Peyer's patch (tissue), 4 donors: ENCODE data around the gene MACROD2.

Experiments
- POLR2A ChIP-seq, 2 donors: fragments of 450-650 bp; IDR thresholded peaks; one replicate each; pipeline ENCODE4 v1.5.1; 2017; ENCODE audit warnings: antibody characterized with exemption in 2 of 2, mild to moderate bottlenecking in 2 of 2, moderate library complexity in 2 of 2
- TF ChIP-seq, protein P1 (sequence below), 6 experiments: fragments of 450-650 bp in 4 of 6; fragments of 200-600 bp in 2 of 6; sonication (generic) in 1 of 6; IDR thresholded peaks; one replicate each; pipeline ENCODE4 v1.5.1; 2017 to 2019; ENCODE audit warnings: antibody characterized with exemption in 6 of 6, mild to moderate bottlenecking in 3 of 6, moderate library complexity in 1 of 6

- TF ChIP-seq, protein P1, sequence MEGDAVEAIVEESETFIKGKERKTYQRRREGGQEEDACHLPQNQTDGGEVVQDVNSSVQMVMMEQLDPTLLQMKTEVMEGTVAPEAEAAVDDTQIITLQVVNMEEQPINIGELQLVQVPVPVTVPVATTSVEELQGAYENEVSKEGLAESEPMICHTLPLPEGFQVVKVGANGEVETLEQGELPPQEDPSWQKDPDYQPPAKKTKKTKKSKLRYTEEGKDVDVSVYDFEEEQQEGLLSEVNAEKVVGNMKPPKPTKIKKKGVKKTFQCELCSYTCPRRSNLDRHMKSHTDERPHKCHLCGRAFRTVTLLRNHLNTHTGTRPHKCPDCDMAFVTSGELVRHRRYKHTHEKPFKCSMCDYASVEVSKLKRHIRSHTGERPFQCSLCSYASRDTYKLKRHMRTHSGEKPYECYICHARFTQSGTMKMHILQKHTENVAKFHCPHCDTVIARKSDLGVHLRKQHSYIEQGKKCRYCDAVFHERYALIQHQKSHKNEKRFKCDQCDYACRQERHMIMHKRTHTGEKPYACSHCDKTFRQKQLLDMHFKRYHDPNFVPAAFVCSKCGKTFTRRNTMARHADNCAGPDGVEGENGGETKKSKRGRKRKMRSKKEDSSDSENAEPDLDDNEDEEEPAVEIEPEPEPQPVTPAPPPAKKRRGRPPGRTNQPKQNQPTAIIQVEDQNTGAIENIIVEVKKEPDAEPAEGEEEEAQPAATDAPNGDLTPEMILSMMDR (IDR thresholded peaks at IDR 0.05) = no peak
- no peak for TF ChIP-seq POLR2A (IDR thresholded peaks at IDR 0.05)
Observed at GRCh38 chr20:15794409-15794808, 1799.1 kb downstream of the MACROD2 start.
